ENCODE results near the gene NSG1.
"Not testable (repeated sequence)": the region's sequence is repeated elsewhere in the genome, so short reads cannot be mapped to it uniquely, and the experiment has no call there.

NSG1 gene

GRCh38 chr4:4386736-4387392 lies at the start of gene NSG1:
Gene NSG1, plus strand, starts transcription at chr4:4387102. Its CDS starts 528 bp downstream, at chr4:4387630.
- no peak for FAIRE-seq
- DNase-seq (ENCODE audit: insufficient read length, low spot score), result no peak

DNA sequence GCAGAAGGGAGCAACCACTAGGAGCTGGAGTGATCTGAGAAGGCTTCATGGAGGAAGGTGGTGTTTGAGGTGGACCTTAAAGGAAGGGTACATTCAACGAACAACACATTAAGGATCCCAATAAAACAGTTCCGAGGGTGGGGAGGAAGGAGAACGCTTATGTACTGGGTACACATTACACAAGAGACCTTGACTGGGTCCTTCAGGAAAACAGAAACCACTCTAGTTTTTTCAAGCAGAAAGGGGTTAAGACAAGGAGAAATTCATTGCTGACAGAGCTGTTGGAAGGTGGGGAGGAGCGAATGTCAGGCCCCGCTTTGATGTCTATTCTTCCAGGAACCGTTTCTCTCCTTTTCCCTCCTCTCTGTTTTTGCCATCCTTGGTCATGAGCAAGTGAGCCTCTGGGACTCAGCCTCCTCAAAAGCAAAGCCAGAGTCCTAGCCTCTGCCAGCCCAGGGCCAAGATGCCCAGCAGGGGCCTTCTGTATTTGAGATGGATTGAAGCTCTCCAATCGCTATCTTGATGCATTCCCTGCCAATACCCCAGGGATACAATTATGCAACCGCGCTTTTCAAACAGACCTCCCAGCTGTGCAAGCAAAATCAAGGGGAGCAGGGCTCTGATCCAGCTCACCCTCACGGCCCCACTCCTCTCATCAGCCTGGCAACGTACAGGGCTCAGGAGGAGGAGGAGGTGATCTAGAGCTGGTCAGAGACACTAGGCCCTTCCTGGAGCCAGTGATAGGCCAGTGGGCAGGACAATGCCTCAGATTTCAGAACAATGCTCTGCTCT lies 48.5 kb upstream of the NSG1 start:
- FAIRE-seq, result no peak
- DNase-seq (ENCODE audit: insufficient read length, low spot score), result no peak

GRCh38 chr4:4339504-4340085 lies 47.3 kb upstream of the NSG1 start:
- FAIRE-seq, result no peak
- no peak for DNase-seq (ENCODE audit: insufficient read length, low spot score)

- no peak for DNase-seq (ENCODE audit: insufficient read length, low spot score)
- FAIRE-seq, result no peak
Observed at GRCh38 chr4:4341861-4342650, 44.8 kb upstream of the NSG1 start.

DNA sequence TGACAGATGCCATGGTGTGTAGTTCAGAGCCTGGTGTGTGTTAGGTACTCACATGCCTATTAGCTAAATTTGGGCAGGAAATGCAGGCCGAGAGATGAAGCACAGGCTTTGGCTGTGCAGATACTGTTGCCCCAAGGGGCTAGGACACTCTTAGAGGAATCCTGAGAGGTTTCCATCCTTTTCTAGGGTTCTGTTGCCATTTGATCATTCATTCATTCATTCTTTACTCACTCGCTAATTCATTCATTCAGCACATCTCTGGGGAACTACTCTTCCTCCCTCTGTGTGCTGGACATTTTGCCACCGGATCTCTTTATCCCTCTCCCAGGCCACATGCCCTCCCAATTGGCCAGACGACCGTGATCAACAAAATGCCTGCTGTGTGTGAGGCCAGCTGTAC lies 43.9 kb upstream of the NSG1 start:
- no peak for DNase-seq (ENCODE audit: insufficient read length, low spot score)
- no peak for FAIRE-seq

- DNase-seq (ENCODE audit: insufficient read length, low spot score) (peak; percentile 12), FAIRE-seq (peak; percentile 94)
Observed at GRCh38 chr4:4344915-4345527, 41.9 kb upstream of the NSG1 start.

DNA sequence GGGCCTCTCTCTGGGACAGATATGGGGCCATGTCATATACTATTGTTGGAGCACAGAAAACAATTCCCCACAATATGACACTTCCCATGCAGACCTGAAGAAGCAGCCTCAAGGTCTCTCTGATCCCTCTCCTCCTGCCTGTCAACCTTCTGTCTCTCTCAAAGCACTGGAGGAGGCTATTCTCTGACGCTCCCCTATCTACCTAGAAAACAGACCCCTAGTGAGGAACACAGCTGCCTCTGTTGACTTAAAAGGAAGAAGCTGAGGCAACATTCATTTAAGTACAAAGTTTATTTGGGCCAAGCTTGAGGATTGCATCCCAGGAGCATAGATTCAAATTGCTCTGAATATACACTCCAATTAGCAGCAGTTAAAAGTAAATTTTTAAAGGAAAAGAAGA lies 39.3 kb upstream of the NSG1 start:
- FAIRE-seq (no peak), DNase-seq (ENCODE audit: insufficient read length, low spot score) (no peak)

GRCh38 chr4:4348585-4348984 lies 38.3 kb upstream of the NSG1 start:
- not testable (repeated sequence) for FAIRE-seq

GRCh38 chr4:4349867-4350266 lies 37.0 kb upstream of the NSG1 start:
- no peak for DNase-seq (ENCODE audit: insufficient read length, low spot score)

More at GRCh38 chr4:4348585-4348984, 38.3 kb upstream of the NSG1 start:
- not testable (repeated sequence) for DNase-seq (ENCODE audit: insufficient read length, low spot score)

DNA sequence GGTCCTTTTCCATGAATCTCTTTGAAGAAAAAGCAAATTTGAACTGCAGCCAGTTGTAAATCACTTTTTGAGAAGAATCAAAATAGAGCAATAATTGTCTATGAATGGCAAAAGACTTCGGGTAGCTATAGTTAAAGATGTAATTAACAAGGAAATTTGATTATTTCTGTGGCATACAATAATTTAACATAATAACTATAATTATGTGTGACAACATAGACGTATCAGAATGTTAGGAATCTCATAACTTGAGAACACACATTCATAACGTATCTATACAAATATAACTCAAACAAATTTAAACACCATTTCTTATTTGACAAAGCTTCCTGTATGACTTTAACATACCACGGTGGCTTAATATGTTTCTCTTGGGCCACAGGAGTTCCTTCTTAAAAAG lies 36.0 kb upstream of the NSG1 start:
- no peak for FAIRE-seq
- DNase-seq (ENCODE audit: insufficient read length, low spot score), result no peak

More at GRCh38 chr4:4349867-4350266, 37.0 kb upstream of the NSG1 start:
- no peak for FAIRE-seq

GRCh38 chr4:4355302-4355701 lies 31.6 kb upstream of the NSG1 start:
- FAIRE-seq (no peak), DNase-seq (ENCODE audit: insufficient read length, low spot score) (no peak)

DNA sequence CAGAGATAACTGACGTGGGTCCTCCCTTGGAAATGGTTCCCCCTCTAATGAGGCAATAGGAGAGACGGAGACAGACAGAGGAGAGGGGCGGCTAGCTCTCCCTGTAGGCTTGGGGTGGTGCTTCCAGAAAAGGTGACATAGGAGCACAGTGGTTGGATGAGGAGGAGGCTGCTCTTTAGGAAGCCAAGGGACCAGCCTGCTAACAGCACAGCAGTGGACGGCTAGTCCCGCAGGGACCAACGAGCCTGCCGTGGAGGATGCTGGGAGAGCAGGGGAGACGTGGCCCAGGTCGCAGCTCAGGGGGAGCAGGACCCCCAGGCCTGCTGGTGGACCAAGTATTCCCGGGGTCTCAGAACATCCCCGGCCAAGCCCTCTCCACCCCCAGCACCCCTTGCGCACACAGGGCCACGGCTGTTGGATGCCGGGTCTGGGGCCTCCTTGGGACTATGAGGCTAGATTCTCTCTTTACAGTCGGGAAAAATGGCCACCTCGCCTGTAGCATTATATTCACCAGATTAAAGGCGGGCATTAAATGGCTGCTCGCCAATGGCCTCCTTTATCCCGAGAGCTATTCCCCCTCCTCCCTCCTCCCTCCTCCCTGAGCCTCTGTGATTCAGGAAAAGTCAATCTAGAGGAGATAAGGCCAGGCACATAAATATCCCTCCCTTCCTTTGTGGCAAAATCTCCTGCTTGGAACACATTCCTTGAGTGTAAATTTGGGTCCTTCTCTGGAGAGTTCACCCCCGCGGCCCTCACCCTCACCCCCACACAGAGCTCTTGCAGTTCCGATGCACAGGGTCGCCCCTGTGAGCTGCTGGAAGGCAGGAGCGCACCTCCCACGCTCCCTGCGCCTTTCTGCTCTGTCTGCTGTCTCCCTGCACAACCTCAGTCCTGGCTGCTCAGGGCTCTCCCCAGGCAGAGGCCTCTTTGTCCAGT lies 30.5 kb upstream of the NSG1 start:
- DNase-seq (ENCODE audit: insufficient read length, low spot score), result no peak
- no peak for FAIRE-seq

DNA sequence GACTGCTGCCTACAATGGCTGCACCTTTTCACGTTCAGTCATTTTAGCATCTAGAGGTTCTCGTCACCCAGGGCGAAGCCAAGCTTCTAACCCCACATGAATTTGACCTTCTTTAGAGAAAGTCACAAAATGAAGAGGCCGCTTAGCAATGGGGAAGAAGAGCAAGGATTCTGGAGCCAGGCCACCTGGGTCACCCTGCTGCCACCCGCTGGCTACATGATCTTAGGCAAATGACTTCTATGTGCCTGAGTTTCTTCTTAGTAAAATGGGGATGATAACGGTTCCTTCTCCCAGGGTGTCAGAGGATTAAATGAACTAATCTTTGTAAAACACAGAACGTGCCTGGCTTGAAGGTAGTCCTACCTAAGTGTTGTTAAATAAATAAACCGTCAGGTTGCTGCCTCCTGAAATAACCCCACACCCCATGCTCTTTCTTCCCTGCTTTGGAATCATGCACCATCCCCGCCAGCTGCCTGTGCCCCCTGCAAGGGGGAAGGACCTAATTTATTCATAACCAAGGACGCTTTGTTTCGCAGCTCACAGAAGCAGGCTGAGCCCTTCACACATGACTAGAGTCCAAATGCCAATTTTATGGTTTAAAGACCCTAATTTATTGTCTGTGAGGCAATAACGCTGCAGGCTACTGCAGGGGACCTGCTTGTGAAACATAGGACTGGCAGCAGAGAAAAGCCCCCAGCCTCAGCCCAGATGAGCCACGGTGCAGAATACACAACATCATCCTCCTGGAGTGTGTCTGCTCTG lies 28.6 kb upstream of the NSG1 start:
- no peak for DNase-seq (ENCODE audit: insufficient read length, low spot score)
- no peak for FAIRE-seq

DNA sequence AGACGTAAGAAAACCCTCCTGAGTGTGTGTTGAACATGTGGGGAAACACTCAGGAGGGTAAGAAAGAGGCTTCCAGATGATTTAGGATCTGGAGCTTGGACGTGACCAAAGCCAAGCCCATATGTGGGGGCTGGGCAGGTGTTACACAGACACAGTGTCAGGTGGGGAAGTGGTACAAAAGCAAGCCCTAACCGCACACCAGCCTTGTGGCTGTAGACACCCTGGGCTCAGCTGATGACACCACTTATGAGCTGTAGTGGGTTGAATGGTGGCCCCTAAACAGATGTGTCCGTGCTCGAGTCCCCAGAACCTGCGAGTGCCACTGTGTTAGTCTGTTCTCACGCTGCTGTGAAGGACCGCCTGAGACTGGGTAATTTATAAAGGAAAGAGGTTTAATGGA lies 25.0 kb upstream of the NSG1 start:
- no peak for FAIRE-seq
- no peak for DNase-seq (ENCODE audit: insufficient read length, low spot score)

- DNase-seq (ENCODE audit: insufficient read length, low spot score) (no peak), FAIRE-seq (no peak)
Observed at GRCh38 chr4:4362991-4363697, 23.8 kb upstream of the NSG1 start.

DNA sequence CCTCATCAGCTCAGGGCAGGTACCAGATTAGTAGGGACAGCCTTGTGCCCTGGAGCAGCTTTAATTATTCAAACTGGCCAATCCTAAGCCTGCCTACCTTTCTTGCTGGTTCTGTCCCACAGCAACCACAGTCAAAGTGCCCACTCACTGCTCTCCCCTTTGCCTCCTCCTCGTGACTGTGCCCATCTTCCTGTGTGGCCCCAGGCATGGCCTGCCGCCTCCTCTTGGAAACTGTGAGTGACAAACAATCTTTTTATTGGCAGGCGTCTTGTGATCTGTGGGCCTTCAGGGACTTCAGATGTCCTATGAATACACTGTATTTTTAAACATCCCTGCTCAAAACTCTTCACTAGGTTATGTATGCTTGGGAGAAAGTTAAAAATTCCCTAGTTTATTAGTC lies 22.8 kb upstream of the NSG1 start:
- FAIRE-seq, result no peak
- no peak for DNase-seq (ENCODE audit: insufficient read length, low spot score)

DNA sequence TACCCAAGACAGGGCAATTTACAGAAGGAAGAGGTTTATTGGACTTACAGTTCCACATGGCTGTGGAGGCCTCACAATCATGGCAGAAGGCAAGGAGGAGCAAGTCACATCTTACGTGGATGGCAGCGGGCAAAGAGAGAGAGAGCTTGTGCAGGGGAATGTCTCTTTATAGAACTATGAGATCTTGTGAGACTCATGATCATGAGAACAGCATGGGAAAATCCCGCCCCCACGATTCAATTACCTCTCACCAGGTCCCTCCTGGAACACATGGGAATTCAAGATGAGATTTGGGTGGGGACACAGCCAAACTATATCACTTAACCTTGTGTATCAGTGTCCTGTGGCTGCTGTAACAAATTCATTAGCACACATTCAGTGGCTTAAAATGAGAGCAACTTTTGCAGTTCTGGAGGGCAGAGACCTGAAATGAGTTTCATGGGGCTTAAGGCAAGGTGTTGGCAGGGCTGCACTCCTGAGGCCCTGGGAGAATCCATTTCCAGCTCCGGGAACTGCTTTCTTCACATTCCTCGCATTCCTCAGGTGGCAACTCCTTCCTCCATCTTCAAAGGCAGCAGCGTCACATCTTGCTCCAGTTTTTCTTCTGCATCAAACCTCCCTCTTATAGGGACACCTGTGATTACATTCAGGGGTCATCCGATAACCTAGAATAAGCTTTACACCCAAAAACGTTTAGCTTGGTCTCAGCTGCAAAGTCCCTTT lies 22.3 kb upstream of the NSG1 start:
- DNase-seq (ENCODE audit: insufficient read length, low spot score) (no peak), FAIRE-seq (no peak)
